ENCODE data around the gene ARMC12. TPM values are rescaled to one million over a fixed set of nuclear protein-coding genes. Genes with fewer than 3 reads are reported as not detected.

The ARMC12 gene
- total and polyA plus RNA-seq, 2 experiments from 2014 or later, result 0.83 to 3.2 TPM

DNA sequence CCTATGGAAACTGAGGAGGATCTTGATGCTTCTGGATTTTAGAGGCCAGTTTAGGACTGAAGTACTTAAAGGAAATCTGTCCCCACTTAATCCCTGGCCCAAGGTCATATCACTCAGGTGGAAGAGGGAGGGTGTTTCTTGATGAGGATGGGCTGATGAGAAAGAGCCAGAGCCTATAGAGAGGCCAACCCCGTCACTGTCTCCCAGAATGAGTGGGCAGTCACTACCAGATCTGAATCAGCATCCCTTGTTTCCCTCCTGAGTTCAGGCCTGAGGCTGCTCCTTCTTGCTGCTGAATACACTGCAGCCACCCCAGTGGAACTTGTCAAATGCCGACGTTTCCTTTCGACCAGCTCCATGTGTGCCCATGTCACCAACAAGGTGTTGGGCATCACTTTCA, 14.8 kb downstream of the ARMC12 start:
- WGBS (ENCODE audit: low lambda C conversion rate, missing lambda C conversion rate), result 89% methylated on average over 4 of the region's 4 CpGs
- TF ChIP-seq EZH2 (IDR thresholded peaks at IDR 0.05; ENCODE audit: borderline replicate concordance) (no peak), EZH2phosphoT487 (IDR thresholded peaks at IDR 0.05; ENCODE audit: low read depth, severe bottlenecking, unreplicated experiment) (no peak)
- TF ChIP-seq, protein P1, sequence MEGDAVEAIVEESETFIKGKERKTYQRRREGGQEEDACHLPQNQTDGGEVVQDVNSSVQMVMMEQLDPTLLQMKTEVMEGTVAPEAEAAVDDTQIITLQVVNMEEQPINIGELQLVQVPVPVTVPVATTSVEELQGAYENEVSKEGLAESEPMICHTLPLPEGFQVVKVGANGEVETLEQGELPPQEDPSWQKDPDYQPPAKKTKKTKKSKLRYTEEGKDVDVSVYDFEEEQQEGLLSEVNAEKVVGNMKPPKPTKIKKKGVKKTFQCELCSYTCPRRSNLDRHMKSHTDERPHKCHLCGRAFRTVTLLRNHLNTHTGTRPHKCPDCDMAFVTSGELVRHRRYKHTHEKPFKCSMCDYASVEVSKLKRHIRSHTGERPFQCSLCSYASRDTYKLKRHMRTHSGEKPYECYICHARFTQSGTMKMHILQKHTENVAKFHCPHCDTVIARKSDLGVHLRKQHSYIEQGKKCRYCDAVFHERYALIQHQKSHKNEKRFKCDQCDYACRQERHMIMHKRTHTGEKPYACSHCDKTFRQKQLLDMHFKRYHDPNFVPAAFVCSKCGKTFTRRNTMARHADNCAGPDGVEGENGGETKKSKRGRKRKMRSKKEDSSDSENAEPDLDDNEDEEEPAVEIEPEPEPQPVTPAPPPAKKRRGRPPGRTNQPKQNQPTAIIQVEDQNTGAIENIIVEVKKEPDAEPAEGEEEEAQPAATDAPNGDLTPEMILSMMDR (IDR thresholded peaks at IDR 0.05; ENCODE audit: poor library complexity), result no peak
- H2AFZ ChIP-seq, result no peak overlapping the region
- no peaks in the 10 kb centered on the region for H3K79me2 ChIP-seq
- no peak overlapping the region for H3K27ac ChIP-seq
- no peaks in the 10 kb centered on the region for H3K4me1 ChIP-seq (ENCODE audit: insufficient read depth)
- no peaks in the 10 kb centered on the region for H4K20me1 ChIP-seq (ENCODE audit: insufficient read depth, poor library complexity, severe bottlenecking)
- DNase-seq (ENCODE audit: low spot score), result no peak
- no peak overlapping the region for H3K4me3 ChIP-seq
- no peaks in the 10 kb centered on the region for H3K27me3 ChIP-seq
- H3K9me2 ChIP-seq (replicated peaks; ENCODE audit: insufficient read depth), result no peaks in the 10 kb centered on the region
- no peak overlapping the region for H3K4me2 ChIP-seq
- H3K9me3 ChIP-seq (ENCODE audit: low read depth), result no peaks in the 10 kb centered on the region
- H3K36me3 ChIP-seq (replicated peaks; ENCODE audit: insufficient read depth, low read depth), result no peaks in the 10 kb centered on the region

- no peak for TF ChIP-seq EZH2 (IDR thresholded peaks at IDR 0.05; ENCODE audit: borderline replicate concordance)
- TF ChIP-seq EZH2phosphoT487 (IDR thresholded peaks at IDR 0.05; ENCODE audit: low read depth, severe bottlenecking, unreplicated experiment), result no peak
- TF ChIP-seq, protein P1 (IDR thresholded peaks at IDR 0.05; ENCODE audit: poor library complexity), result no peak
- Histone ChIP-seq H2AFZ (no peak overlapping the region), H3K9me2 (replicated peaks; ENCODE audit: insufficient read depth) (no peaks in the 10 kb centered on the region), H3K4me1 (ENCODE audit: insufficient read depth) (no peaks in the 10 kb centered on the region), H3K4me3 (no peak overlapping the region), H3K79me2 (no peaks in the 10 kb centered on the region), H3K4me2 (no peak overlapping the region), H3K9me3 (ENCODE audit: low read depth) (no peaks in the 10 kb centered on the region), H3K27me3 (no peaks in the 10 kb centered on the region), H3K36me3 (replicated peaks; ENCODE audit: insufficient read depth, low read depth) (no peaks in the 10 kb centered on the region), H3K27ac (no peak overlapping the region), H4K20me1 (ENCODE audit: insufficient read depth, poor library complexity, severe bottlenecking) (no peaks in the 10 kb centered on the region)
- 92% methylated on average over 4 of the region's 4 CpGs for WGBS (ENCODE audit: low lambda C conversion rate, missing lambda C conversion rate)
- no peak for DNase-seq (ENCODE audit: low spot score)
Observed at GRCh38 chr6:35752330-35752729, 15.5 kb downstream of the ARMC12 start.

GRCh38 chr6:35754452-35755277, 17.8 kb downstream of the ARMC12 start:
- no peak overlapping the region for H3K27ac ChIP-seq
- WGBS (ENCODE audit: low lambda C conversion rate, missing lambda C conversion rate), result 93% methylated on average over 6 of the region's 6 CpGs
- H3K4me2 ChIP-seq, result no peak overlapping the region
- no peaks in the 10 kb centered on the region for H3K9me3 ChIP-seq (ENCODE audit: low read depth)
- no peaks in the 10 kb centered on the region for H4K20me1 ChIP-seq (ENCODE audit: insufficient read depth, poor library complexity, severe bottlenecking)
- no peaks in the 10 kb centered on the region for H3K79me2 ChIP-seq
- DNase-seq (ENCODE audit: low spot score), result no peak
- TF ChIP-seq EZH2 (IDR thresholded peaks at IDR 0.05; ENCODE audit: borderline replicate concordance) (no peak), EZH2phosphoT487 (IDR thresholded peaks at IDR 0.05; ENCODE audit: low read depth, severe bottlenecking, unreplicated experiment) (no peak)
- TF ChIP-seq, protein P1 (IDR thresholded peaks at IDR 0.05; ENCODE audit: poor library complexity), result no peak
- H2AFZ ChIP-seq, result no peak overlapping the region
- H3K9me2 ChIP-seq (replicated peaks; ENCODE audit: insufficient read depth), result no peaks in the 10 kb centered on the region
- no peaks in the 10 kb centered on the region for H3K27me3 ChIP-seq
- H3K36me3 ChIP-seq (replicated peaks; ENCODE audit: insufficient read depth, low read depth), result no peaks in the 10 kb centered on the region
- H3K4me1 ChIP-seq (ENCODE audit: insufficient read depth), result no peaks in the 10 kb centered on the region
- no peak overlapping the region for H3K4me3 ChIP-seq

All from hepatocyte (in vitro differentiated cells).